Activated T-helper 1 cell treated with anti-CD3 and anti-CD28 coated beads, Interleukin-2, amount 50 U/mL, for 16 hours (primary cell): Measurements from ENCODE around the gene PARG.
"Not testable (repeated sequence)": the region's sequence is repeated elsewhere in the genome, so short reads cannot be mapped to it uniquely, and the experiment has no call there.

Experiments
- DNase-seq, 2 donors: peaks; one replicate each; pipeline ENCODE4 v3.0.0-alpha.2; 2020; ENCODE audit warnings: low read depth in 1 of 2, low spot score in 1 of 2

PARG gene

DNA sequence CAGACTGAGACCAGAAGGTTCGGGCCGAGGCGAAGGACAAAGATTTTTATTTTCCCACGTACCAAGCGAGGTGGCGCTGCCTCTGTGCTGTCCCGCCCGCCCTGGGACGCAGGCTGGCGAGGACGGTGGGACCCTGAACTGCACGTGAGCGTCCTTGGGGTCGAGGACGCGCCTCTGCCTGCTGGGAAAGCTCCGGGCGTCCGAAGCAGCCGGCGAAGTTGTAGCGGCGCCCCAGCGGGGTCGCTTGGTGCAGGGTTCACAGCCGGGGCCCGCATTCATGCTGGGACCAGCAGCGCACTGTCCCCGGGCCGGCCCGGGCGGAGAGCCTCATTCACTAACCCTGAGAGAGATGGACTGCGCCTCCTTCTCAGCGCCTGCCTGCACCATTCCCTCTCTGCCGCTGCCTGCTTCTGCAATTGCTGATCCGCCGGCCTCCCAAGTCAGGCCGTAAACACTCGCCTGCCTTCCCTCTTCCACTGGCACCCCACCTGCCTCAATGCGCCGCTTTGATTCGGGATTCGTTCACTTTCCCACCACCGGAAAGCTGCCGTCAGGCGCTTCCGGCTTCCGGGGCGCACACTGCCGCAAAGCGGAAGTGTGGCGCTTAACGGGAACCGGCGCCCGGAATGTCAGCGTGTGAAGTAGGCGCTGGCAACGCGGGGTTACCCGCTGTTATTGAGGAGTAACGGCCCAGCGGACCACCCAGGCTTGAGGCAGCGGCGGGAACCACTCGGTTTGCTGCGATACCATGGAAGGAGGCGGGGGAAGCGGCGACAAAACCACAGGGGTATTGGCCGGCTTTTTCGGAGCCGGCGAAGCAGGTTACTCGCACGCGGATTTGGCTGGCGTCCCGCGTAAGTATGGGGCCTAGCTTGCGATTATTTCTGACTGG, at the start of gene PARG, which contains the start of gene TIMM23B:
PARG (minus strand) TSS at position 581 of the 892 bp plus-strand sequence; CDS start at position 279, 302 bp downstream.
TIMM23B (plus strand) TSS at position 607 of the 892 bp plus-strand sequence; CDS start at position 749, 142 bp downstream.
- DNase-seq = peak; percentile 50 to 75

DNA sequence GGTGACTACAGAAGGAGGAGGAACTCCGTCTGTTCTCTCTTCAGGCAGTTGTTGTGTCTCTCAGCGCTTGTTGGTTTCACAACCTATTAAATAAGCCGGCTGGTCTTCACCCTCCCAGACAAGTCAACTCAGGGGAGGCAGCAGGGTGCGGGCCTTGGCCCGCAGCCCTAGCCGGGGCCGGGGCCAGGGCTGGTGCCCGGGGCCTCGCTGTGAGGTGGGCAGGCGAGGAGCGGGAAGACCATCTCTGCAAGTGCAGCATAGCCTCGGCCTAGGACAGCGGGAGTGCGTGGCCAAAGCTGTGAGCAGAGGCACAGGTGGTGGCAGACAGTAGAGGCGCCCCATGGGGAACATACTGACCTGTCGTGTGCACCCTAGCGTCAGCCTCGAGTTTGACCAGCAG, 46.5 kb upstream of the PARG start, which contains the start of gene AGAP6:
AGAP6 (plus strand) TSS at position 31 of the 400 bp plus-strand sequence; CDS start at position 341, 310 bp downstream.
- not testable (repeated sequence) for DNase-seq

DNA sequence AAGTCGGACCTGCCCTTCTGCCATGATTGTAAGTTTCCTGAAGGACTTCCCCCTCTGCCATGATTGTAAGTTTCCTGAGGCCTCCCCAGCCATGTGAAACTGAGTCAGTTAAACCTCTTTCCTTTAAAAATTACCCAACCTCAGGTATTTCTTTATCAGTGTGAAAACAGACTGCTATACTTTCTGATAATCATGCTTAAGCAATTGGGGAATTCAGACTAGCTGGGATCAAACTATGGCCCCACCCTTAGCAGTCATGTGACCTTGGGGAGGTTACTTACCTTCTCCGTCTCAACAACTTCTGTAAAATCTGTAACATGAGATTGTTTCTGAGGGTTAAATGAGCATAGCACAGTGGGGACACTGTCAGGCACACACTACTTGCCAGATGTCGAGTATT, 45.4 kb upstream of the PARG start:
- DNase-seq = not testable (repeated sequence)

DNA sequence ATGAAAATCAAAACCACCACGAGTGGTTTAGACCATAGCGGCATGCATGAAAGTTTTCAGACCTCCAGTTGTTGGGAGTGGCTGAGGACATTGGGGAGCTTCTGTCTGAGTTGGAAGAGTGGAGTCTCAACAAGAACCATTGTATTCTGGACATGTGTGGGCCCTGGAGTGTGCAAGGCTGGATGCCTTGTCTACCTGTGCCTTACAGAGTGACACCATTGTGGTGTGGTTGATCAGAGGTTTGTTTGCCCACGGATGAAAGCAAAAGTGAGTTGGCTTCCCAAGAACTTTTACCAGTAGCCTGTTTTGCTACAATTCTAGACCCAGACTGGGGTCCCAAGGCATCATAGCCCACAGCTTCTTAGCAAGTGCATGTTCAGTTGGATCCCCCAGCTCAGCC, 35.9 kb upstream of the PARG start:
- not testable (repeated sequence) for DNase-seq

DNA sequence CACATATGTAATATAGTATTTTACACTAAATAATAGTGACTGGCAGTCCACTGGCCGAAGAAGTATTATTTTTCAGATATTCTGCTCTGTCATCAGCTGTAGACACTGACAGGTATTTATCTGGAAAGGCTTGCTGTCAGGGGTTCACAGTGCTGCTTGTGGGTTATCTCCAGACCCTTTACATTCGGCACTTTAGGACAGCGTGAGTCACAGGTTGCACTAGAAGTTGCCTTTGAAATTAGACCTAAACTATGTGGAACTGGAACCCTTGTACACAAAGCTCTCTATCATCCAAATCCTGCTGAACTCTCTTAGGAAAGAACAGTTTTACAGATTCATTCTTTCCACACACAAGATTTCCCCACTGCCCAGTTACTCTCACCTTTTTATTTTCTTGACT, 30.3 kb upstream of the PARG start:
- DNase-seq = not testable (repeated sequence)

DNA sequence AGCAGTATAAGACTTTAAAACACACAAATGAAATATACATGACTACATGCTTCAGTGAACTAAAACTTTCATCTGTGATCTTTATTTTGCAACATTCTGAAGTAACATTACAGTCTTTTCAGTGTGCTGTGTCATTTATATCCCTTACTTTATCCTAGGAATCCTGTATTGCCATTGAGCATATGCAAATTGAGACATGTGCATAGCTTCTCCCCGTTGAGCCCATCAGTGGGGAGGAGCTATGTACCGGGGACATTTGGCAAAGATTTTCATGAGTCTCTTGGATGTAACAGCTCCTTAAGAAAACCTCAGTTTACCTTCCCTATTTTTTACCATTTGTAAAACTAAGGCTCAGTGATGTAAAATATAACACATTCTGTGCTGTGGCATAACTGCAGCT, 29.6 kb upstream of the PARG start:
- DNase-seq = not testable (repeated sequence)

DNA sequence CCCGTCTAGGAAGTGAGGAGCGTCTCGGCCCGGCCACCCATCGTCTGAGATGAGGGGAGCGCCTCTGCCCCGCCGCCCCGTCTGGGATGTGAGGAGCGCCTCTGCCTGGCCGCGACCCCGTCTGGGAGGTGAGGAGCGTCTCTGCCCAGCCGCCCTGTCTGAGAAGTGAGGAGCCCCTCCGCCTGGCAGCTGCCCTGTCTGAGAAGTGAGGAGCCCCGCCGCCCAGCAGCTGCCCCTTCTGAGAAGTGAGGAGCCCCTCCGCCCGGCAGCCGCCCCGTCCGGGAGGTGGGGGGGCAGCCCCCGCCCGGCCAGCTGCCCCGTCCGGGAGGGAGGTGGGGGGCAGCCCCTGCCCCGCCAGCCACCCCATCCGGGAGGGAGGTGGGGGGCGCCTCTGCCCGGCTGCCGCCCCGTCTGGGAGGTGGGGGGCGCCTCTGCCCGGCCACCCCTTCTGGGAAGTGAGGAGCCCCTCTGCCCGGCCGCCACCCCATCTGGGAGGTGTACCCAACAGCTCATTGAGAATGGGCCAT, 28.6 kb upstream of the PARG start:
- not testable (repeated sequence) for DNase-seq

DNA sequence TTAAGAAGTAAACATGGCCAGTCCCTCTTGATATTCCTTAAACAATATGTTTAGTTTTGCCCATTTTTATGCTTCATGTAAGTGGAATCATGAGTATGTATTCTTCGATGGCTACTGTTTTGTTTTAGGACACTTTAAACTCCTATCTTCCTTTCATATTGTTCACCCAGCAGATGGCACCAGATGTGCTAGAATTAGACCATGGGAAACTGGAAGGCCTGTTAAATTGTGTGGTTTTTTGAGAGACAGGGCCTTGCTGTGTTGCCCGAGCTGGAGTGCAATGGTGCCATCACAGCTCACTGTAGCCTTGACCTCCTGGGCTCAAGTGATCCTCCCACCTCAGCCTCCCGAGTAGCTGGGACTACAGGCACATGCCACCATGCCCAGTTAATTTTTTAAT, 11.3 kb upstream of the PARG start:
- DNase-seq = not testable (repeated sequence)

DNA sequence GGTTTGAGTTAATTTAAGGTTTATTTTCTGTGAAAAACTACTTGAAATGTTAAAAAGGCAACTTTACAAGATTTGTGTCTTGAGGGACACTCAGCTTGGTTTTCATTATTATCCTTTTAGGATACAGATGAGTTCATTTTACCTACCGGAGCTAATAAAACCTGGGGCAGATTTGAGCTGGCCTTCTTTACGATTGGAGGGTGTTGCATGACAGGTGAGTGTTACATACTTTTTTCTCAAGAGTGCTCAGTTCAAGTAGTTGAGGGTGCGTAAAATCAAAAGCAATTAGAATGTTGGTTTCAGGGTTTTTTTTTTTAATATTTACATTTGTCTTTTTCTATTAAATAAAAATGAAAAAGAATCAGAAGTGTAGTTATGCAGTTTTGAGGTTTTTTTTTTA, 10.2 kb upstream of the PARG start:
- not testable (repeated sequence) for DNase-seq

DNA sequence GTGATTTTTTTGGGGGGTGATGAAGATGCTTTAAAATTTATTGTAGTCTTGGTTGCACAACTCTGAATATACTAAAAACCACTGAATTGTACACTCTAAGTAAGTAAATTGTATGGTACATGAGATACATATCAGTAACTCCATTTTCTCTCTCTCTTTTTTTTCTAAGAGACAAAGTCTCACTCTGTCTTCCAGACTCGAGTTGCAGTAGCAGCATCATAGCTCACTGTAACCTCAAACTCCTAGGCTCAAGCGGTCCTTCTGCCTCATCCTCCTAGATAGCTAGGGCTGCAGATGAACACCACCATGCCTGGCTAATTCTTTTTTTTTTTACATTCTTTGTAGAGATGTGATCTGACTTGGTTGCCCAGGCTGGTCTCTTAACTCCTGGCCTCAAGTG, 6.9 kb upstream of the PARG start:
- DNase-seq = not testable (repeated sequence)

DNA sequence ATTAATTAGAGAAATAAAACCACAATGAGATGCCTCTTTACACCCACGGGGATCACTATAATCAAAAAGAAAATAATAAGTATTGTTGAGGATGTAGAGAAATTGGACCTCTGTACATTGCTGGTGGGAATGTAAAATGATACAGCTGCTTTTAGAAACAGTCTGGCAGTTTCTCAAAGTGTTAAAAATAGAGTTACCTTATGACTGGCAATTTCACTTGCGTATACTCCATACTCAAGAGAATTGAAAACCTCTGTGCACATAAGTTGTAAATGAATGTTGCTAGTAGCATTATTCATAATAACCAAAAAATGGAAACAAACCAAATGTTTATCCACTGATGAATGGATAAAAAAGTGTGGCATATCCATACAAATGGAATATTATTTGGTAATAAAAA, 6.3 kb upstream of the PARG start:
- DNase-seq = not testable (repeated sequence)

DNA sequence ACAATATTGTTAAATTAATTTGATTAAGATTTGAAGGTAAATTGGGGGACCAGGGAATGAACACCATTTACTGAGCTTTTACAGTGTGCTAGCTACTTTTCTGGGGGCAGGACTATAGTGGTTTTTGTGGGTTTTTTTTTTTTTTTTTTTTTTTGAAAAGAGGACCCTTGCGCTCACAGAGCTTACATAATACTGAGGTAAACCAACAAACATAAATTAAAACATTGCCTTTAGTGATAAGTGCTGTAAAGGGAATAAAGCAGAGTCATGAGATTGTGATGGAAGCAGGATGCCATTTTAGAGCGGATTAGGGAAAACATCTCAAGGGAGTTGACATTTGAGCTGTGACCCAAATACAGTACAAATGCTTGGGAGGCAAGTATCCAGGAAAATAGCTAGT, 1.8 kb upstream of the PARG start:
- DNase-seq = not testable (repeated sequence)

DNA sequence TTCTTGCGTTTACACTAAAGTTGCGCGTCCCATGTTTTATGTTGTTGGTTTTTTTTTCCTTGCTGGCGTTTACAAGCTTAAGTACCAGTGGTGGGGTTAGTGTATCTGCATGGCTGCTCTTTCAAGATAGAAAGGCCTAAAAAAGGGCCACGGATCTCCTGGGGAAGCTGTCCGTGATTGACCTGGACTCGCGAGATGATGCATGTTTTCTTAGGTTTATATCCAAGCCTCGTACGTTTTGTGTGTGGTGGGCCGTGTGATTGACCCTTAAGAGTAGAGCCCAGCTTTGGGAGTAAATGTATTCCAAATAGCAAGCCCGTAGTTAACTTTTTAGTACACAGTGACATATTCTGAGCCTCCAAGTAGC, 495 bp upstream of the PARG start:
- DNase-seq = not testable (repeated sequence)

DNA sequence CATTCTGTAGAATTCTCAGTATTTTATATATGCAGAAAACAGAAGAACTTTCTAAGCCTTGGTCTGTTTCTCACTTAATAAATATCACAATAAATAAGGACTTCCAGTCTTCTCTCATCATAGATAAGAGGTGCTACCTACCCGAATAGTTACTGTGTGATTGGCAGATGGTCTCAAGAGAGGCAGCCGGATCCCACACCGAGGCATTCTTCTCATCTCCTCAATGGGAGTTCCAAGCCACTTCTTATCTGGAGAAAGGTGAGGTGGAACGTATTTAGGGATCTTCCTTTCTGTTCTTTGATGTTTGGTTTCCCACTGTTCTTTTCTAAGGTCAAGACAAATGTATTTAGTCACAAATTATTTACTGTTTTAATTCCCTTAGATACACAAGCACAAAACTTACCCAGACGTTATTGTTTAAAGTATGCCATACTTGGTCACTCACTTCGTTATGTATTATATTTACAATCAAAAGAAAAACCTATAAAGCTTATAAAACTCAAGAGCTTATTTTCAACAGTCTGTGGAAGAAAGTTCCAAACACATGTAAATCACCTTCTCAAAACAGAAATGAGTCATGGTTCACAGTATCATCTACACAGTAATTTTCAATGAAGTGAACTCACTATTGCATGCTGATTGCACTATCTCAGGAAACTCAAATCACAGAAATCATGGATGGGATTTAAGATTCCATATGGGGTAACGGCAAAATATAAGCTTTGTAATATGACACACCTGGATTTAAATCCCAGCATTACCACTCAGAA, 9.7 kb downstream of the PARG start:
- DNase-seq = not testable (repeated sequence)

DNA sequence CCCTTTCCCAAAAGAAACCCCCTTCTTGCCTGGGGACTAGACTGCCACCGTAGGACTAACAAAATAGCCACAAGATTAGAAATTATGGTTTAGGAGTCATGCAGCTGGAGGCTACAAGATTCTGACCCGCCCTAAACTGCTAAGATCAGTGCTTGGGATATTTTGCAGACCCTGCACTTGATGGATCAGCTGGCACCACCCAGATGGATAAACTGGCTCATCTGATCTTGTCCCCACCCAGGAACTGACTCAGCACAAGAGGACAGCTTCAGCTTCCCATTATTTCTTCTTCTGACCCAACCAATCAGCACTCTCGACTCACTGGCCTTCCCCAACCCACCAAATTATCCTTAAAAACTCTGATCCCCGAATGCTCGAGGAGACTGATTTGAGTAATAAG, 10.6 kb downstream of the PARG start:
- DNase-seq = not testable (repeated sequence)

DNA sequence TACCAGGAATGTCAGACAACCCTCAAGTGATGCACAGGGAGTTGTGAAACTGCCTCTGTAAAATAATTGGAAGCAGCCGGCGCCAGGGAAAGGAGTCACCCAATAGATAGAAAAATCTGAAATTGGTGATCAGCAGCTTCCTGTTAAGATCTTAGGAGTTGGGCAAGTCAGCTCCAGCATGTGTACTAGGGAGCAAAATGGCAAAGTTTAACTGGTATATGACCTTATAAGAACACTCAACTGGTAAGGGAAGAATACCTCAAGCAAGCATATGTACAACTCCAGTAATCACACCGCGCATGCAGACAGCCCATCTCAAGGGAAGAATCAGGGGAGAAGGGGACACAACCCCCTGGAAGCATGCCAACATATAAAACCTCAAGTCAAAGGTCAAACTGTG, 18.3 kb downstream of the PARG start:
- not testable (repeated sequence) for DNase-seq

DNA sequence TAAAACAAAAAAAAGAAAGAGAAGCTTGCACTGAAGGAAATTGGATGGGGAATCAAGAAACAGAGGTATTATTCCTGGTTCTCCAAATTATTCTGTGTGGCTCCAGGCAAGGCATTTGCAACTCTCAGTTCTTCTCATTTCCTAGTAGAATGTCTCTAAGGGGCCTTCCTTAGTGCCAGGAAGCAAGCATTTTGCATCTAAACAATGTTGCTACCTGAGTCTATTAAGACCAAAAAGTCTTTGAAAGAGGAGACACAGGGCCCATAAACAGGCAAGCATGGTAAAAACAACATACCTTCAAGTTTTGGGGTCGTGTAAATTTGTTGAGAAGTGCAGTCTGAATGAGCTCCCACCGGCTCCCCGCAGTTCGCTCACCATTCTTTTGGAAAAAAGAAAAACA, 19.8 kb downstream of the PARG start:
- DNase-seq = not testable (repeated sequence)

DNA sequence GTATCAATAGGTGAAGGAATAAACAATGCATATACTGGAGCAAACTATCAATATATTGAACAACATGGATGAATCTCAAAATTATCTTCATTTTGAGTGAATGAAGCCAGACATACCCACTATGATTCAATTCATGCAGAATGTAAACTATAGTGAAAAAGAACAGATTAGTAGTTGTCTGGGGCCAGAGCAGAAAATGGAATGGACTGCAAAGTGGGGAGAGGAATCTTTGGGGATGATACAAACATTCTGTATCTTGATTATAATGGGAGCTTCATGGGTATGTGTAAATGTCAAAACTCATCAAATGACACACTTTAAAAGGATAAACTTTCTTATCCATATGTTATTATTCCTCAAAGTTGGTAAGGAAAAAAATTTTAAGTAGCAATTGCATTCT, 23.9 kb downstream of the PARG start:
- not testable (repeated sequence) for DNase-seq

DNA sequence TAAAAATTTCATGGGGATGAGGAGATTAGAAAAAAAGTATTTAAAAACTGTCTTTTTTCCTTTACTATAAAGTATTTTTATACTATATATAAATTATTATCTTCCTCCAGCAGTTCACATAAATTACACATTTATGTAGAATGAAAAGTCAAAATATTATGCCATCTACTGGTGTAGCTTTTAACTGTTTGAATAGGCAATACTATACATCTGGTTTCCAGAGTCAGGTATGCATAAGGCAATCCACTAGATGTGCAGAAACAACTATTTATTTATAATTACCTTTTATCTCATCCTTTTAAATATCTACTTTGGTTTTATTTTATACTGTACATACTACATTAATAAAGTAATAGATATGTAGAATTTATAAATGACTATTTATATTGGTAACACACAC, 25.4 kb downstream of the PARG start:
- DNase-seq = not testable (repeated sequence)

DNA sequence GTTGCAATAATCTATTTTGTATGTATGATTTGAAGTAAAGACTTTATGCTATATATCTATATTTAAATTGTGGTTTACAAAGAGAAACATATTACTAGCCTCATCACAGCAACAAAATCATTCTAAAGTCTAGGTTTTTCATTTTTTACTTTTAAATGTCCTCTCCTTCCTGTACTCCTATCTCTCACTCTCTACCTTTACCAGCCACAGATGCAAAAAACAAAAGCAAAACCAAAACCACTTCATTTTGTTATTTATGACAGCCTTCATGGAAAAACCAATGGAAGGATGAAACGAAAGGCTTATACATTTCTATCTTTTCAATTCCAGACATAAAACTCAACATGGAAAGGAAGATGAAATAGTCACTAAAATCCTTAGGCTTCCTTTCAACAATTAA, 31.5 kb downstream of the PARG start:
- DNase-seq = not testable (repeated sequence)

DNA sequence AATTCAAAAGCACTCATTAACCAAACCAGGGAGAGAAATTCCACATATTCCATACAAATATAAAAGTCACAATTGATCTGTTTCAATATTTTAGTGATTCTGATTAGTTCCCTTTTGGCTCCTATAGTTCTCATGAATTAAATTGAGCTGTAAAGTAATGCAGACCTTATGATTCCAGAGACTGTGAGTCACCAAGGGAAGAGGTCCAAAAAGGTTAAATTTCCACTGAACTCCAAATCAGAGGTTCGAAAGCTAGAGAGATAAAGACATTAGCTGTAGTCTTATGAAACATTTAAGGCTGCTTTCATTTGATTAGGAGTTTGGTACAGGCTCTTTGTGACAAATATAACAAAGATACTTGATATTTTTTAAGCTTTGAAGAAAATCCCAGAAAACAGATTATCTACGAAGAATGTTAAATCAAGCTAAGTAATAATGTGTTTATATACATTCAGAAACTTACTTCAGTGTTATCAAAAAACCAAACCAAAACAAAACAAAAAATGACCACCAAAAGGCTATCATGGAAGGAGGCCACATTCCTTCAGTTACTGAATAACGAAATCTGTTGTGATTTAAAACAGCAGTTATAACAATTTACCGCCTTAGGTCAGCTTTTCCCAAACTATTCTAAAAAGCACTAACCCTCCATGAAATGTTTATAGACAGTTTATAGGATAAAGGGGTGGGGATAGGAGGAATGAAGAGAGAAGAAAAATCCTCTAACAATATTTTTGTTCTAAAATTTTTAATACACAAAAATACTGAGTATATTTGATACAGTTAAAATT, 33.3 kb downstream of the PARG start:
- DNase-seq = not testable (repeated sequence)
